Stimulated activated CD8-positive, alpha-beta memory T cell treated with anti-CD3 and anti-CD28 coated beads, Interleukin-4, amount 100 ng/mL, for 48 hours (primary cell): ENCODE measurements around the gene EMP2.
"Not testable (repeated sequence)": the region's sequence is repeated elsewhere in the genome, so short reads cannot be mapped to it uniquely, and the experiment has no call there.

Experiments used
- DNase-seq: peaks from one replicate; pipeline ENCODE4 v3.0.0-alpha.2; 2020

Gene EMP2

GRCh38 chr16:10547708-10548107 is 32.7 kb downstream of the EMP2 start:
- DNase-seq = no peak

- no peak for DNase-seq
Measured at GRCh38 chr16:10543231-10543977, 37.0 kb downstream of the EMP2 start.

- no peak for DNase-seq
Measured at GRCh38 chr16:10541366-10541765, 39.0 kb downstream of the EMP2 start.

- no peak for DNase-seq
Measured at GRCh38 chr16:10539793-10540192, 40.6 kb downstream of the EMP2 start.

GRCh38 chr16:10539236-10539635 is 41.2 kb downstream of the EMP2 start:
- no peak for DNase-seq

- no peak for DNase-seq
Measured at GRCh38 chr16:10538583-10538982, 41.8 kb downstream of the EMP2 start.

GRCh38 chr16:10537946-10538345 is 42.5 kb downstream of the EMP2 start:
- DNase-seq = no peak

- no peak for DNase-seq
Measured at GRCh38 chr16:10536814-10537389, 43.5 kb downstream of the EMP2 start.

- not testable (repeated sequence) for DNase-seq
Measured at GRCh38 chr16:10536328-10536727, 44.1 kb downstream of the EMP2 start.

- DNase-seq = no peak
Measured at GRCh38 chr16:10535461-10535860, 44.9 kb downstream of the EMP2 start.

- no peak for DNase-seq
Measured at GRCh38 chr16:10534748-10535147, 45.6 kb downstream of the EMP2 start.

- DNase-seq = not testable (repeated sequence)
Measured at GRCh38 chr16:10533612-10534011, 46.8 kb downstream of the EMP2 start.

GRCh38 chr16:10531582-10531981 is 48.8 kb downstream of the EMP2 start:
- no peak for DNase-seq

- no peak for DNase-seq
Measured at GRCh38 chr16:10530685-10531084, 49.7 kb downstream of the EMP2 start.

- DNase-seq = no peak
Measured at GRCh38 chr16:10529895-10530669, 50.3 kb downstream of the EMP2 start.

GRCh38 chr16:10528635-10529034 is 51.8 kb downstream of the EMP2 start:
- no peak for DNase-seq

- no peak for DNase-seq
Measured at GRCh38 chr16:10526962-10527361, 53.4 kb downstream of the EMP2 start.

- no peak for DNase-seq
Measured at GRCh38 chr16:10525214-10525825, 55.1 kb downstream of the EMP2 start.

- no peak for DNase-seq
Measured at GRCh38 chr16:10522966-10523365, 57.4 kb downstream of the EMP2 start.

GRCh38 chr16:10521681-10522274 is 58.6 kb downstream of the EMP2 start:
- DNase-seq = peak; percentile 58

GRCh38 chr16:10520869-10521578 is 59.4 kb downstream of the EMP2 start:
- DNase-seq = no peak
